Activated CD8-positive, alpha-beta memory T cell treated with anti-CD3 and anti-CD28 coated beads, Interleukin-2, amount 50 U/mL, for 4 hours (primary cell): ENCODE data around the gene RABAC1.

Source experiments
- DNase-seq: peaks from one replicate; pipeline ENCODE4 v3.0.0-alpha.2; 2020

Gene RABAC1

GRCh38 chr19:41913538-41914423 lies 45.3 kb downstream of the RABAC1 start:
- DNase-seq: no peak

GRCh38 chr19:41912899-41913537 lies 46.1 kb downstream of the RABAC1 start:
- no peak for DNase-seq

- DNase-seq: no peak
These were observed 47.0 kb downstream of the RABAC1 start for GRCh38 chr19:41911889-41912731.

GRCh38 chr19:41910992-41911888 lies 47.9 kb downstream of the RABAC1 start:
- no peak for DNase-seq

GRCh38 chr19:41910240-41910991 lies 48.7 kb downstream of the RABAC1 start:
- no peak for DNase-seq

- DNase-seq: no peak
These were observed 49.4 kb downstream of the RABAC1 start for GRCh38 chr19:41909706-41910105.

GRCh38 chr19:41908724-41909464 lies 50.2 kb downstream of the RABAC1 start:
- DNase-seq: no peak

GRCh38 chr19:41907994-41908615 lies 51.0 kb downstream of the RABAC1 start:
- no peak for DNase-seq

- no peak for DNase-seq
These were observed 52.0 kb downstream of the RABAC1 start for GRCh38 chr19:41906916-41907680.
